ENCODE measurements around the gene OR5K1. TPM values are rescaled to one million over a fixed set of nuclear protein-coding genes. Genes with fewer than 3 reads are reported as not detected.

Gene OR5K1
- total RNA-seq, 8 experiments from 2014 or later: 0.10 to 0.28 TPM; not detected in 6

Other genes with a start within 250 kb of the OR5K1 start
- gene OR5H6, start 199.0 kb upstream of the OR5K1 start, total RNA-seq: under 1 TPM in 1 of 8 experiments, not detected in 7; 0.52 TPM
- under 1 TPM in 1 of 8 experiments, not detected in 7; 0.52 TPM for gene OR5H2, start 180.7 kb upstream of the OR5K1 start, total RNA-seq
- gene OR5K4, start 109.3 kb upstream of the OR5K1 start, total RNA-seq: not detected
- not detected for gene OR5K3, start 72.5 kb upstream of the OR5K1 start, total RNA-seq
- under 1 TPM in 2 of 8 experiments, not detected in 6; 0.28 to 0.43 TPM for gene OR5K2, start 34.5 kb downstream of the OR5K1 start, total RNA-seq
- gene CLDND1, start 59.7 kb downstream of the OR5K1 start, total RNA-seq: 100 to 1,000 TPM in 1 of 8 experiments, 10 to 100 TPM in 7; 60.3 to 101 (median 74.3) TPM
- gene GPR15, start 68.8 kb downstream of the OR5K1 start, total RNA-seq: under 1 TPM in 2 of 8 experiments, not detected in 6; 0.35 to 0.81 TPM
- 10 to 100 TPM in 7 of 8 experiments, 1 to 10 TPM in 1; 7.8 to 17.1 (median 11.3) TPM for gene CPOX, start 130.4 kb downstream of the OR5K1 start, total RNA-seq

All from motor neuron (in vitro differentiated cells).